HepG2 (cell line): Measurements from ENCODE around the gene CHST3. TPM values are rescaled to one million over a fixed set of nuclear protein-coding genes. Genes with fewer than 3 reads are reported as not detected.

Experiments used
- AKNA ChIP-seq: sonication (generic); formaldehyde crosslinking; IDR thresholded peaks from 2 replicates; pipeline ENCODE4 v1.4.0; 2020; ENCODE audit warnings: missing genetic modification reagents, borderline replicate concordance
- ATM ChIP-seq: fragments of 450-650 bp; IDR thresholded peaks from 2 replicates; pipeline ENCODE4 v1.7.1; 2017; ENCODE audit warnings: mild to moderate bottlenecking, borderline replicate concordance
- EEA1 ChIP-seq: sonication (generic); formaldehyde crosslinking; IDR thresholded peaks from 2 replicates; pipeline ENCODE4 v1.5.1; 2020; ENCODE audit warnings: mild to moderate bottlenecking, missing genetic modification reagents, borderline replicate concordance
- GFI1 ChIP-seq: sonication (generic); formaldehyde crosslinking; IDR thresholded peaks from 2 replicates; pipeline ENCODE4 v1.5.0; 2020; ENCODE audit warnings: missing genetic modification reagents, mild to moderate bottlenecking, borderline replicate concordance
- HMGA1 ChIP-seq: sonication (generic); formaldehyde crosslinking; conservative IDR thresholded peaks from 2 replicates; pipeline ENCODE4 v1.4.0; 2020; ENCODE audit warnings: missing genetic modification reagents
- HMGXB4 ChIP-seq, 2 experiments: sonication (generic) in 1 of 2; formaldehyde crosslinking in 1 of 2; IDR thresholded peaks; 2 replicates each; pipeline versions ENCODE4 v1.4.0 to v1.6.1; 2018 to 2020; ENCODE audit warnings: missing genetic modification reagents in 2 of 2, borderline replicate concordance in 1 of 2, low read depth in 1 of 2, mild to moderate bottlenecking in 1 of 2, missing biosample characterization in 1 of 2
- HNRNPUL1 ChIP-seq: fragments of 200-400 bp; formaldehyde crosslinking; IDR thresholded peaks from 2 replicates; pipeline ENCODE4 v1.6.1; 2017; ENCODE audit warnings: low read depth, mild to moderate bottlenecking, low read length, moderate library complexity
- MNT ChIP-seq: fragments of 450-650 bp; IDR thresholded peaks from 2 replicates; pipeline ENCODE4 v1.6.1; 2016
- PCBP2 ChIP-seq: fragments of 200-400 bp; formaldehyde crosslinking; optimal IDR thresholded peaks from 2 replicates; pipeline ENCODE3; 2018; ENCODE audit warnings: low read length, low read depth; ENCODE audit not compliant: poor library complexity, severe bottlenecking
- POLR2G ChIP-seq: fragments of 200-400 bp; formaldehyde crosslinking; IDR thresholded peaks from 2 replicates; pipeline ENCODE4 v1.6.1; 2018; ENCODE audit warnings: mild to moderate bottlenecking, low read depth, low read length, moderate library complexity
- RFX3 ChIP-seq: IDR thresholded peaks from 2 replicates; pipeline ENCODE4 v1.6.1; 2016; ENCODE audit warnings: missing biosample characterization, missing genetic modification reagents
- ZBTB21 ChIP-seq: sonication (generic); formaldehyde crosslinking; IDR thresholded peaks from 2 replicates; pipeline ENCODE4 v1.4.0; 2020; ENCODE audit warnings: missing genetic modification reagents
- ZFX ChIP-seq: sonication (generic); formaldehyde crosslinking; IDR thresholded peaks from 2 replicates; pipeline ENCODE4 v1.4.0; 2020; ENCODE audit warnings: mild to moderate bottlenecking, low read depth, missing genetic modification reagents, moderate library complexity
- ZNF160 ChIP-seq: sonication (generic); formaldehyde crosslinking; IDR thresholded peaks from 2 replicates; pipeline ENCODE4 v1.8.0; 2022; ENCODE audit warnings: mild to moderate bottlenecking, inconsistent platforms, missing genetic modification reagents
- ZNF292 ChIP-seq: sonication (generic); formaldehyde crosslinking; IDR thresholded peaks from 2 replicates; pipeline ENCODE4 v1.8.1; 2022; ENCODE audit warnings: mild to moderate bottlenecking, low read depth, missing genetic modification reagents, borderline replicate concordance
- ZNF496 ChIP-seq: sonication (generic); formaldehyde crosslinking; IDR thresholded peaks from 2 replicates; pipeline ENCODE4 v1.8.1; 2023; ENCODE audit warnings: mild to moderate bottlenecking, moderate library complexity, missing genetic modification reagents; ENCODE audit not compliant: insufficient replicate concordance
- ZXDC ChIP-seq: sonication (generic); formaldehyde crosslinking; IDR thresholded peaks from 2 replicates; pipeline ENCODE4 v1.5.0; 2020; ENCODE audit warnings: mild to moderate bottlenecking, missing genetic modification reagents
- polyA plus RNA-seq, 8 experiments: library from polyadenylated mRNA; depleted of rRNA in 3 of 8; stranded (reverse) in 7 of 8; unstranded in 1 of 8; fragments of >200 nt; fragmentation: Illumina TruSeq in 4 of 8; extraction: Trizol in 4 of 8; gene quantifications; 2 replicates each; pipeline versions ENCODE4 v1.2.1 to v1.2.3, GENCODE V29; 2011 to 2016; ENCODE audit warnings: low read depth in 4 of 8, missing spikeins in 1 of 8, mixed read lengths in 1 of 8; ENCODE audit not compliant: insufficient read depth in 1 of 8
- total RNA-seq, 5 experiments: library from RNA; depleted of rRNA; stranded (reverse); fragments of >200 nt; fragmentation: Illumina TruSeq; extraction: Trizol; gene quantifications; 2 replicates each; pipeline ENCODE4 v1.2.3, GENCODE V29; 2016; ENCODE audit warnings: low read depth in 1 of 5

The CHST3 gene
- total and polyA plus RNA-seq, 2 of the 13 experiments (the other 11 are each of a cell fraction or from before 2014, with no cell fraction given), result 7.2 to 18.7 TPM

GRCh38 chr10:72030762-72031543 is 66.8 kb downstream of the CHST3 start (continued):
- no peak for TF ChIP-seq HMGA1 (CRISPR knock-in tag)
- no peak for TF ChIP-seq ZNF496 (CRISPR knock-in tag)
- no peak for TF ChIP-seq RFX3
- peak; percentile 98 for TF ChIP-seq ZNF292 (CRISPR knock-in tag)
- peak; percentile 80 for TF ChIP-seq ZFX
- no peak for TF ChIP-seq GFI1 (CRISPR knock-in tag)
- TF ChIP-seq ZXDC, result no peak
- TF ChIP-seq ZBTB21 (CRISPR knock-in tag), result no peak
- no peak for TF ChIP-seq MNT
- TF ChIP-seq ZNF160 (CRISPR knock-in tag), result 0 out of 2 replicates have a peak, but pooled peaks have one; percentile 60
- TF ChIP-seq HMGXB4 (CRISPR knock-in tag; IDR thresholded peaks at IDR 0.05; ENCODE audit: borderline replicate concordance in 1 of 2, low read depth in 1 of 2), result peak; percentile 51 to 62; a peak in 2 of 4 replicates
- no peak for TF ChIP-seq EEA1
- TF ChIP-seq ATM, result no peak
- TF ChIP-seq AKNA (CRISPR knock-in tag), result no peak
- TF ChIP-seq POLR2G, result peak; percentile 77
- TF ChIP-seq HNRNPUL1, result no peak
- no peak for TF ChIP-seq PCBP2
